ENCODE measurements around the gene SPDYE16. TPM values are rescaled to one million over a fixed set of nuclear protein-coding genes. Genes with fewer than 3 reads are reported as not detected.
"Not testable (repeated sequence)": the region's sequence is repeated elsewhere in the genome, so short reads cannot be mapped to it uniquely, and the experiment has no call there.

Gene SPDYE16
- total RNA-seq, 2 donors from 2014 or later, result 0.91 TPM; not detected in 1

DNA sequence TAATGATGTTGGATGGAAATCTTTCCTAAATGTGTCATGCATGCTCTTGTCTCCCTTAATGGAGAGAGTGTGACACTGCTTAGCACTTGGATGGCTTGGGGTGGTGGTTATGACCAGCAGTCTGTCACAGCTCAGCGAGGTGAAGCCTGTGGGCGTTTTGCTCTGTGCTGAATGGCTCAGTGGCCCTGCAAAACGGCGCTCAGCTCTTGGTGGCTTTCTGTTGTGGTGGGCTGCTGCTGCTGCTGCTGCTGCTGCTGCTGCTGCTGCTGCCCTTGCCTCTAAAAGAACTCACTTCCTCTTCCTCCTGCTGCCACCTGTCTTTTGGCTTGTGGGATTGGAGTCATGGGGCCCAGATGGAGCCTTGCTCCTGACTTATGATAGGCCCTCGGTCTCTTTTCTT is 56.5 kb downstream of the SPDYE16 start:
- DNase-seq; H3K36me3 Mint-ChIP-seq (ENCODE audit: low read depth); H3K4me1 Mint-ChIP-seq; H3K27me3 Mint-ChIP-seq; H3K9me3 ChIP-seq (ENCODE audit: control insufficient read depth, low read length, poor library complexity, severe bottlenecking): not testable (repeated sequence)
- Mint-ChIP-seq H3K27ac (peak overlapping the region; percentile 60), H3K4me3 (peak overlapping the region; percentile 64)
- ATAC-seq, result peak; percentile 95

DNA sequence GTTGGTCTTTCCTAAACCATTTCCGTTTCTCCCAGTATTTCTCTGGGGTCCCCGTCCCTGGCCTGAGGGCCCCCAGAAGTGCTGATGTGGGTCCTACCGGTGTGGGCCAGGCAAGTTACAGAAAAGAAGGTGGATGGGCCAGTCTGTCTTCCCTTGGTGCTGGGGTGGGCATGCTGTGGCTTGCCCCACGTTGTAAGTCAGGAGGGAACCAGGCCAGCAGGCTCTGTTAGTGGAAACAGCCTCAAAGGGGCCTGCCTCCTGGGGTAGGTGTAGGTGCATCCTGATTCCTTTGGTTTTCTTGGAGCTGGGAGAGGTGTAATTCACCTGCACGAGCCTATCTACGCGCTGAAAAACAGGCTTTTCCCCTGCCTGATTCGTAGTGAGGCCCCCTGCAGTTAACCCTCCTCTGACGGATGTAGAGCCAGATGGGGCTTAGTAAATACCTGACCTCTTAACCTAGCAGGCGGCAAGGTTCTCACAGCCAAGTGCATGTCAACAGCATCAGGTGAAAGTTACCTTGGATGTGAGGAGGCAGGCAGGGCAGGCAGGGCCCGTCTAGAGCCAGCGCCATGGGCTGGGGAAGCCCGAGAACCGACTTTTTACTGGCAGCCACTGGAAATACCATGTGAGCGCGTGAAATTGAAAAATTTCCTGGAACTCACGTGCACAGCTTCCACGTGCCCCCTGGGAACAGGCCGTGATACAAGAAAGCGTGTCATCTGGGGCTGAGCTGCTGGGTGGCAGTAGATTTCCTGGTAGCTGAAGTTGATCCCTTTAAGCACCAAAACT is 57.1 kb downstream of the SPDYE16 start:
- H3K36me3 Mint-ChIP-seq (ENCODE audit: low read depth); H3K4me3 Mint-ChIP-seq; H3K4me1 Mint-ChIP-seq; H3K9me3 ChIP-seq (ENCODE audit: control insufficient read depth, low read length, poor library complexity, severe bottlenecking); H3K27me3 Mint-ChIP-seq; DNase-seq: not testable (repeated sequence)
- H3K27ac Mint-ChIP-seq, result peak overlapping the region; percentile 60
- ATAC-seq, result peak; percentile 32

GRCh38 chr7:76484456-76484855 is 58.6 kb downstream of the SPDYE16 start:
- H3K36me3 Mint-ChIP-seq (ENCODE audit: low read depth); DNase-seq: not testable (repeated sequence)

GRCh38 chr7:76483081-76483480 is 60.0 kb downstream of the SPDYE16 start:
- H3K9me3 ChIP-seq (ENCODE audit: control insufficient read depth, low read length, poor library complexity, severe bottlenecking); H3K4me3 Mint-ChIP-seq; DNase-seq; H3K4me1 Mint-ChIP-seq; H3K36me3 Mint-ChIP-seq (ENCODE audit: low read depth); H3K27me3 Mint-ChIP-seq; ATAC-seq: not testable (repeated sequence)
- H3K27ac Mint-ChIP-seq, result peak overlapping the region; percentile 72

More at GRCh38 chr7:76484456-76484855, 58.6 kb downstream of the SPDYE16 start:
- H3K9me3 ChIP-seq (ENCODE audit: control insufficient read depth, low read length, poor library complexity, severe bottlenecking); ATAC-seq; H3K27ac Mint-ChIP-seq; H3K27me3 Mint-ChIP-seq; H3K4me3 Mint-ChIP-seq; H3K4me1 Mint-ChIP-seq: not testable (repeated sequence)

DNA sequence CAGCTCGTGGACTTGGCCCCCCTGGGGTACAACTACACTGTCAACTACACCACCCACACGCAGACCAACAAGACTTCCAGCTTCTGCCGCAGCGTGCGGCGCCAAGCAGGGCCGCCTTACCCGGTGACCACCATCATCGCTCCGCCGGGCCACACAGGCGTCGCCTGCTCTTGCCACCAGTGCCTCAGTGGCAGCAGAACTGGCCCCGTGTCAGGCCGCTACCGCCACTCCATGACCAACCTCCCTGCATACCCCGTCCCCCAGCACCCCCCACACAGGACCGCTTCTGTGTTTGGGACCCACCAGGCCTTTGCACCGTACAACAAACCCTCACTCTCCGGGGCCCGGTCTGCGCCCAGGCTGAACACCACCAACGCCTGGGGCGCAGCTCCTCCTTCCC is 60.4 kb downstream of the SPDYE16 start:
- not testable (repeated sequence) for H3K4me3 Mint-ChIP-seq; H3K4me1 Mint-ChIP-seq; H3K9me3 ChIP-seq (ENCODE audit: control insufficient read depth, low read length, poor library complexity, severe bottlenecking); ATAC-seq; DNase-seq; H3K27ac Mint-ChIP-seq; H3K36me3 Mint-ChIP-seq (ENCODE audit: low read depth); H3K27me3 Mint-ChIP-seq

Other genes starting within 250 kb of the SPDYE16 start
- 10 to 100 TPM; 25.8 to 33.2 TPM for gene HSPB1, start 240.6 kb downstream of the SPDYE16 start, total RNA-seq
- gene YWHAG, start 184.3 kb downstream of the SPDYE16 start, total RNA-seq, result 10 to 100 TPM; 26.0 to 32.7 TPM
- gene SSC4D, start 133.6 kb downstream of the SPDYE16 start, total RNA-seq, result not detected
- gene ZP3, start 118.3 kb downstream of the SPDYE16 start, total RNA-seq, result 1 to 10 TPM; 6.1 to 9.9 TPM
- gene DTX2, start 81.6 kb downstream of the SPDYE16 start, total RNA-seq, result 10 to 100 TPM; 23.6 to 26.3 TPM
- gene UPK3B, start 32.7 kb downstream of the SPDYE16 start, total RNA-seq, result 1 to 10 TPM; 1.8 to 4.4 TPM
- 10 to 100 TPM; 14.6 to 20.2 TPM for gene POMZP3, start 84.0 kb upstream of the SPDYE16 start, total RNA-seq

Measured in T-helper 17 cell (primary cell).